Nephron (organoid): ENCODE results near the gene BSG.

Source experiments
- H3K27ac Mint-ChIP-seq, 3 experiments: 2 replicates each; pipeline ENCODE4 v1.8.0; 2020; ENCODE audit warnings: mixed read lengths in 3 of 3, mild to moderate bottlenecking in 2 of 3, moderate library complexity in 1 of 3
- H3K27me3 Mint-ChIP-seq: 2 replicates; pipeline ENCODE4 v1.8.0; 2021; ENCODE audit warnings: low read depth, mild to moderate bottlenecking, moderate library complexity, mixed read lengths
- H3K36me3 Mint-ChIP-seq: 2 replicates; pipeline ENCODE4 v1.8.0; 2020; ENCODE audit warnings: low read depth, mixed read lengths
- H3K4me1 Mint-ChIP-seq: 2 replicates; pipeline ENCODE4 v1.8.0; 2020; ENCODE audit warnings: mixed read lengths
- H3K4me3 Mint-ChIP-seq, 3 experiments: 2 replicates each; pipeline ENCODE4 v1.8.0; 2020; ENCODE audit warnings: mild to moderate bottlenecking in 3 of 3, mixed read lengths in 3 of 3, moderate library complexity in 2 of 3
- H3K9me3 Mint-ChIP-seq: 2 replicates; pipeline ENCODE4 v1.8.0; 2020; ENCODE audit warnings: mixed read lengths
- TF ChIP-seq, protein P1 (sequence below), 3 experiments: fragments of 200-600 bp; sonication (generic); IDR thresholded peaks; one replicate each; pipeline ENCODE4 v1.5.0; 2021; ENCODE audit warnings: antibody characterized with exemption in 3 of 3; ENCODE audit not compliant: unreplicated experiment in 3 of 3

BSG gene

DNA sequence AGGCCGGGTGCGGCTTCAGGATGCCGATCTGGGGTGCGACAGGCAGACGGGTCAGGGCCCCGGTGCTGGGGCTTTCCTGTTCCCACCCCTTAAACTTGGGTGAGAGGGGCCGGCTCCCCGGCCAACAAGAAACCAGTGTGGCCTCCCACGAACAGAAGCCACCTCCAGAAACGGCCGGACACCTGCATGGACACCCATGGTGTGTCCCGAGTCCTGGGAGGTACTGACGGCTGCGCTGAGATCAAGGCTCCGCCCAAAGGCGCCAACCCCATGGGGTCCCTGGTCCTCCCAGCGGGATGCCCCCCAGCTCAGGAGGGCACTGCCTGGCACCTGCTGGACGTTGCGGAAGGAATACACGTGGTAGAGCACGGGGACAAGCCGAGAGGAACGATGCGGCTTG, 49.4 kb downstream of the BSG start:
- H3K27me3 Mint-ChIP-seq: peaks cover 3% of the 10 kb centered on the region
- TF ChIP-seq, protein P1, sequence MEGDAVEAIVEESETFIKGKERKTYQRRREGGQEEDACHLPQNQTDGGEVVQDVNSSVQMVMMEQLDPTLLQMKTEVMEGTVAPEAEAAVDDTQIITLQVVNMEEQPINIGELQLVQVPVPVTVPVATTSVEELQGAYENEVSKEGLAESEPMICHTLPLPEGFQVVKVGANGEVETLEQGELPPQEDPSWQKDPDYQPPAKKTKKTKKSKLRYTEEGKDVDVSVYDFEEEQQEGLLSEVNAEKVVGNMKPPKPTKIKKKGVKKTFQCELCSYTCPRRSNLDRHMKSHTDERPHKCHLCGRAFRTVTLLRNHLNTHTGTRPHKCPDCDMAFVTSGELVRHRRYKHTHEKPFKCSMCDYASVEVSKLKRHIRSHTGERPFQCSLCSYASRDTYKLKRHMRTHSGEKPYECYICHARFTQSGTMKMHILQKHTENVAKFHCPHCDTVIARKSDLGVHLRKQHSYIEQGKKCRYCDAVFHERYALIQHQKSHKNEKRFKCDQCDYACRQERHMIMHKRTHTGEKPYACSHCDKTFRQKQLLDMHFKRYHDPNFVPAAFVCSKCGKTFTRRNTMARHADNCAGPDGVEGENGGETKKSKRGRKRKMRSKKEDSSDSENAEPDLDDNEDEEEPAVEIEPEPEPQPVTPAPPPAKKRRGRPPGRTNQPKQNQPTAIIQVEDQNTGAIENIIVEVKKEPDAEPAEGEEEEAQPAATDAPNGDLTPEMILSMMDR (IDR thresholded peaks at IDR 0.05; ENCODE audit: unreplicated experiment in 3 of 3): no peak
- H3K36me3 Mint-ChIP-seq: peaks cover 27% of the 10 kb centered on the region
- H3K4me1 Mint-ChIP-seq: no peaks in the 10 kb centered on the region
- H3K27ac Mint-ChIP-seq: no peak overlapping the region
- no peak overlapping the region for H3K4me3 Mint-ChIP-seq
- H3K9me3 Mint-ChIP-seq: no peaks in the 10 kb centered on the region

DNA sequence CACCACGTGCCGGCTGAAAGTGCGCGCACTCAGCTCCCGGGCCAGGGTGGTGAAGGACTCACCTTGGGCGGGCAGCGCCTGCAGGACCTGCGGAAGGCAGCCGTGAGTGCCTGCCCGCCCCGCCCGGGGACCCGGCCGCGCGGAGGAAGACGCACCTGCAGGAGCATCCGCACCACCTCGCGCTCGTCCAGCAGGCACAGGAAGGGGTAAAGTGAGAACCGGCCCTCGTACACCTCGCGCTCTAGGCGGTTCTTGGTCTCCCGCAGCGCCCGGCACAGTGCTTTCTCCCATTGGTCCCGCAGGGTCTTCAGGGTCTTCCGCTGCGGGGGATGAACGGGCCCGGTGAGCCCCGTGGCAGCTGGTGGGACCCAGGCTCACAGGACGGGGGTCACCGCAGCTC, 50.3 kb downstream of the BSG start:
- Mint-ChIP-seq H3K36me3 (peaks cover 29% of the 10 kb centered on the region), H3K4me3 (no peak overlapping the region), H3K9me3 (no peaks in the 10 kb centered on the region), H3K4me1 (no peaks in the 10 kb centered on the region), H3K27ac (no peak overlapping the region), H3K27me3 (peaks cover 3% of the 10 kb centered on the region)
- TF ChIP-seq, protein P1 (IDR thresholded peaks at IDR 0.05; ENCODE audit: unreplicated experiment in 3 of 3): no peak

GRCh38 chr19:623175-623916, 51.0 kb downstream of the BSG start:
- Mint-ChIP-seq H3K27me3 (peaks cover 3% of the 10 kb centered on the region), H3K36me3 (peaks cover 32% of the 10 kb centered on the region), H3K4me3 (no peak overlapping the region), H3K9me3 (no peaks in the 10 kb centered on the region), H3K4me1 (no peaks in the 10 kb centered on the region), H3K27ac (no peak overlapping the region)
- TF ChIP-seq, protein P1 (IDR thresholded peaks at IDR 0.05; ENCODE audit: unreplicated experiment in 3 of 3): no peak

GRCh38 chr19:623974-624373, 51.6 kb downstream of the BSG start:
- Mint-ChIP-seq H3K4me1 (peaks cover 3% of the 10 kb centered on the region), H3K36me3 (peaks cover 33% of the 10 kb centered on the region), H3K4me3 (no peak overlapping the region), H3K27me3 (peaks cover 3% of the 10 kb centered on the region), H3K27ac (no peak overlapping the region), H3K9me3 (no peaks in the 10 kb centered on the region)
- TF ChIP-seq, protein P1 (IDR thresholded peaks at IDR 0.05; ENCODE audit: unreplicated experiment in 3 of 3): no peak

DNA sequence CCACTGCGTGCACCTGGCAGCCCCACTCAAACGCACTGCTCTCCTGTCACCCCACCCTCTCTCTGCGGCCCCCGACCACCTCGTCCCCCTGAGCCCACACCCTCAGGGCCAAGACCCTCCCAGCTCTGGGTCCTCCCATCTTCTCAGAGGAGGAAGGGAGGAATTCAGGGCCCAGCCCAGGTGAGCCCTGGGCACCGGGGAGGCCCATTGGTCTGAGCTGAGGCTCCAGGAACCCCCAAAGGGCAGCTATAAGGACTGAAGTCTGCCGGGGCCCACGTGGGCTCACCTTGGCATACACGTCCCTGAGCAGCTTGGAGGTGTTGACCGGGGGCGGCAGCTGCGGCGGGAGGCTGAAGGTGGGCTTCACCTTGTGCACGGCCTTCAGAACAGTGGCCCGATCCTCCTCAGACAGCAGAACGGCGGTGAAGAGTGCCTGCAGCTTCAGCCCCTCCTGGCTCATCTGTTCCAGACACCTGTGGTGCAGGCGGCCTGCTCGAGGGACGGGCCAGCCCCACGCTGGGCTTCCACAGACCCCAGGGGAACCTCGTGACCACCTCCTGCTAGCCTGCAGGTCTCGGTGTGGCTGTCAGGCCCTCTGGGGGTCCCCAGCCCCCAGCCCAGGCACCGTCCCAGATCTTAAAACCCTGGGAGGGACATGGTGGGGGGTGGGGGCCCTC, 52.2 kb downstream of the BSG start:
- Mint-ChIP-seq H3K27ac (no peak overlapping the region), H3K36me3 (peaks cover 36% of the 10 kb centered on the region), H3K27me3 (peaks cover 3% of the 10 kb centered on the region), H3K4me1 (peaks cover 6% of the 10 kb centered on the region), H3K9me3 (no peaks in the 10 kb centered on the region), H3K4me3 (no peak overlapping the region)
- TF ChIP-seq, protein P1 (IDR thresholded peaks at IDR 0.05; ENCODE audit: unreplicated experiment in 3 of 3): no peak
